ENCODE results near the gene SLC7A5.

Gene SLC7A5

DNA sequence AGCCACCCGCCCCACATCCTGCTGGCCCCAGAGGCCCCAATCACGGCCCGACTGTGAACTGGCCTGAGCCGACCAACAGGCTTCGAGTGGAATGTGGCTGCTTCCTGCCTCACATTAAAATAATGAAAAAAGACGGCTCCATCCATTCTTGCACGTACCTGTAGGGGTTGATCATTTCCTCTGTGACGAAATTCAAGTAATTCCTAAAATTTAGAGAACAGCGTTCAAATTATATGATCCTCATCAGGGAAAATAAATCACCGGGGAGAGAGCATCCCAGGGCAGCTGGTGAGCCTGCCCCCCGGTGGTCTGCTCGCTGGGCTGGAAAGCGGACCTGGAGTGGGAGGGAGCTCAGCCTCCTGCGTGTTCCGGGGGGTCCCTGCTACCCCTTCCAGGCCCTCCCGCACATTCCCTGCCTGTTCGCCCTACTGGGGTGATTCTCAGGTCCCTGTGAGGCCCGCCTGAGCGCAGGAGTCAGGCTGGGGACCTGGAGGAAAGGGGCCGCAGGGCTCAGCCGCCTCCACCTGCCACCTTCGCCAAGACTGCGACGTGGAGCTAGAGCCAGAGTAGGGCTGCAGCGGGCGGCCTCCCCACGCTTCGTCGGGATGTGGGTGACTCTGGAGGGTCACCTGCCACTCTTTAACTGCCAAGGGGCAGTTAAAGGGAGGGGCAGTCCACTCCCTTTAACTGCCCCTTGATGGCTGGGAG is 28.9 kb downstream of the SLC7A5 start:
- DNase-seq (ENCODE audit: low spot score) = no peak
- in situ Hi-C loops (cut with MboI; ENCODE audit: low sequenced_read_pairs, unreplicated experiment) = no loop called here
- TF ChIP-seq, protein P1, sequence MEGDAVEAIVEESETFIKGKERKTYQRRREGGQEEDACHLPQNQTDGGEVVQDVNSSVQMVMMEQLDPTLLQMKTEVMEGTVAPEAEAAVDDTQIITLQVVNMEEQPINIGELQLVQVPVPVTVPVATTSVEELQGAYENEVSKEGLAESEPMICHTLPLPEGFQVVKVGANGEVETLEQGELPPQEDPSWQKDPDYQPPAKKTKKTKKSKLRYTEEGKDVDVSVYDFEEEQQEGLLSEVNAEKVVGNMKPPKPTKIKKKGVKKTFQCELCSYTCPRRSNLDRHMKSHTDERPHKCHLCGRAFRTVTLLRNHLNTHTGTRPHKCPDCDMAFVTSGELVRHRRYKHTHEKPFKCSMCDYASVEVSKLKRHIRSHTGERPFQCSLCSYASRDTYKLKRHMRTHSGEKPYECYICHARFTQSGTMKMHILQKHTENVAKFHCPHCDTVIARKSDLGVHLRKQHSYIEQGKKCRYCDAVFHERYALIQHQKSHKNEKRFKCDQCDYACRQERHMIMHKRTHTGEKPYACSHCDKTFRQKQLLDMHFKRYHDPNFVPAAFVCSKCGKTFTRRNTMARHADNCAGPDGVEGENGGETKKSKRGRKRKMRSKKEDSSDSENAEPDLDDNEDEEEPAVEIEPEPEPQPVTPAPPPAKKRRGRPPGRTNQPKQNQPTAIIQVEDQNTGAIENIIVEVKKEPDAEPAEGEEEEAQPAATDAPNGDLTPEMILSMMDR (IDR thresholded peaks at IDR 0.05; ENCODE audit: borderline replicate concordance, control extremely low read depth, extremely low read depth, insufficient read depth, missing control alignments) = no peak

DNA sequence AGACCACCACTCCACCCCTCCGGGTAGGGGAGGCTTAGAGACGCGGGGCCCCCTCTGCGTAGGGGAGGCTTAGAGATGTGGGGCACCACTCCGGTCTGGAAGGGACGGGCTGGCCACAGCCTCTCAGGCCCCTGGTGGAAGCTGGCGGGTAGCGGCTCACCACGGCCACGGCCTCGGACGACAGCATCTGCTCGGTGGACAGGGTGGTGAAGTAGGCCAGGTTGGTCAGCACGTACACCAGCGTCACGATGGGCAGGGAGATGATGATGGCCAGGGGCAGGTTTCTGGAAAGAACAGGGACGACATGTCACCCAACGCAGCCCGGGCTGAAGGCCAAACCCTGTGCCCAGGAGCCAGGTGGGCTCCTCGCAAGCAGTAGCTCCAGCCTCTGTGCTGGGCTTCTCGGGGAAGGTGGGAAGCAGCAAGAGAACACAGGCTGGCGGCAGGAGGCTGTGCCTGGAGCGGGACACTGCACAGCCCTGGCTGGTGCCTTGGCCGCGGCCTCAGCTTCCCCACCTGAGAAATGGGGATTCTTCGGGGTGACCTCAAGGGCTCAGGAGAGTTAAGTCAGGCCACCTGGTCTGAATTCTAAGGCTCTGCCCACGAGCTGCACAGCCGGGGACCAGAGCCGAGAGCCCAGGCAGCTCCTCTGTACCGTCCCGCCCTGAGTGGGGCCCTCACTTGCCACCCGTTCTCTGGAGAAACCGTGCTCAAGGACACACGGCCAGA is 29.6 kb downstream of the SLC7A5 start:
- DNase-seq (ENCODE audit: low spot score) = no peak
- TF ChIP-seq, protein P1 (IDR thresholded peaks at IDR 0.05; ENCODE audit: borderline replicate concordance, control extremely low read depth, extremely low read depth, insufficient read depth, missing control alignments) = no peak
- in situ Hi-C loops (cut with MboI; ENCODE audit: low sequenced_read_pairs, unreplicated experiment) = no loop called here

DNA sequence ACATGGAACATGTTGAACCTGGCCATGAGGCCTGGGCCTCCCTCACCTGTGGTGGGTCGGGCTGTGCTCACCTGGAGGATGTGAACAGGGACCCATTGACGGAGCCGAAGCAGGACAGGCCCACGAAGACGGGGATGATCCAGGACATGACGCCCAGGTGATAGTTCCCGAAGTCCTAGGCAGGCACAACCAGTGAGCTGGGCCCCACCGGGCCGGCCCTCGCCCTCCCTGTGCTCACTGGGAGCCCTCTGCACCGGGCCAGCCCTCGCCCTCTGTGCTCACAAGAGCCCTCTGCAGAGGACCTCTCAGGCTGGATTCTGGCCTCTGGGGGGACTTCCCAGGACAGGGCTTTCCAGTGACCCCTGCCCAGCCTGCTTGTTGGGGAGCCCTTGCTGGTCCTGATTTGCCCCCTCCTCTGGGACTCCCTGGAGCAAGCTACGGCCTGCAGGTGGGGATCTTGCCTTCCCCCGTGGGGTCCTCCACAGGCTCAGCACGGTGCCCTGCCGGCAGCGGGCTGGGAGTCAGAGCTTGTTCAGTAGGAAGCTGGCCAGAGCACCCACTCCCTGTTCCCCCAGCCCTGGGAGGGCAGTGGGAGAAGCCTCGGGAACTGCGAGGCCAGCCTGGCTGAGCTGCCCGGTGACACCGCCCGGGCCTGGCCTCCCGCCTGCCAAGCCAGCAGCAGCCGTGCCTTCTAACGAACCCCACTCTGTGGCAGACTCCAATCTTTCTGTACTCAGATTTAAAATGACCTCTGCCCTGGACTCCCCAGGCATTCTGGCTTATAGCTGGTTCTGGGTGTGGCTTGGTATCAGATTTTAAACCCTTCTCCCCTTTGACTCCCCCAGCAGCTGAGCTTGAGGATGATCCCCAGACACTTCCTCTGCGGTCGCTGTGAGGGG is 30.4 kb downstream of the SLC7A5 start:
- TF ChIP-seq, protein P1 (IDR thresholded peaks at IDR 0.05; ENCODE audit: borderline replicate concordance, control extremely low read depth, extremely low read depth, insufficient read depth, missing control alignments) = no peak
- DNase-seq (ENCODE audit: low spot score) = no peak
- in situ Hi-C loops (cut with MboI; ENCODE audit: low sequenced_read_pairs, unreplicated experiment) = no loop called here

DNA sequence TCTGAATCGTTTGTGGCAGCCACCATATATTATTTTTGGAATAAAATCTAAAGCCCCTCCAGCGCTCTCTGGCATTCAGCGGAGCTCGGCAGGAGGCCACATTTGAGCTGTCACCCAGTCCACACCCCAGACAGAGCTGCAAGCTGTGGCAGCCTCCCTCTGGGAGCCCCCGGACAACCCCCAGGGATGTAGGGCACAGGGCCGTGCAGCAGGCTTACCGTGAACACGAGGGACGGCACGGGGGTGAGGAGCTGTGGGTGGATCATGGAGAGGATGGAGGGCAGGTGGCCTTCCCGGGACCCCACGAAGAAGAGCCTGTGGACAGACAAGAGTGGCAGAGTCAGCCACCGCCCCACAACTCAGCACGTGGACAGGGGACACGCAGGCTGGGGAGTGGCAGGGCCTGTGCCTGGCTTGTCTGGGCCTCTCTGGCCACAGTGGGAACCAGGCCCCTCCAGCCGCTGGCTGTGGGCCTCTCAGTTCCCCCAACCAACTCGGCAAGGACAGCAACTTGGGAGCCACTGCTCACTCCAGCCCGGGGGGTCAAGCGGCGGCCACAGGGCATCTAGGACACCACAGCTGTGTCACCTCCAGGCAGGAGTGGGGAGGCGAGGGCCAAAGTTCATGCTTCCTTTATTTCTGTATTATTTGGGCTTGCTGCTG is 31.5 kb downstream of the SLC7A5 start:
- no peak for DNase-seq (ENCODE audit: low spot score)
- TF ChIP-seq, protein P1 (IDR thresholded peaks at IDR 0.05; ENCODE audit: borderline replicate concordance, control extremely low read depth, extremely low read depth, insufficient read depth, missing control alignments) = no peak
- in situ Hi-C loops (cut with MboI; ENCODE audit: low sequenced_read_pairs, unreplicated experiment) = no loop called here

DNA sequence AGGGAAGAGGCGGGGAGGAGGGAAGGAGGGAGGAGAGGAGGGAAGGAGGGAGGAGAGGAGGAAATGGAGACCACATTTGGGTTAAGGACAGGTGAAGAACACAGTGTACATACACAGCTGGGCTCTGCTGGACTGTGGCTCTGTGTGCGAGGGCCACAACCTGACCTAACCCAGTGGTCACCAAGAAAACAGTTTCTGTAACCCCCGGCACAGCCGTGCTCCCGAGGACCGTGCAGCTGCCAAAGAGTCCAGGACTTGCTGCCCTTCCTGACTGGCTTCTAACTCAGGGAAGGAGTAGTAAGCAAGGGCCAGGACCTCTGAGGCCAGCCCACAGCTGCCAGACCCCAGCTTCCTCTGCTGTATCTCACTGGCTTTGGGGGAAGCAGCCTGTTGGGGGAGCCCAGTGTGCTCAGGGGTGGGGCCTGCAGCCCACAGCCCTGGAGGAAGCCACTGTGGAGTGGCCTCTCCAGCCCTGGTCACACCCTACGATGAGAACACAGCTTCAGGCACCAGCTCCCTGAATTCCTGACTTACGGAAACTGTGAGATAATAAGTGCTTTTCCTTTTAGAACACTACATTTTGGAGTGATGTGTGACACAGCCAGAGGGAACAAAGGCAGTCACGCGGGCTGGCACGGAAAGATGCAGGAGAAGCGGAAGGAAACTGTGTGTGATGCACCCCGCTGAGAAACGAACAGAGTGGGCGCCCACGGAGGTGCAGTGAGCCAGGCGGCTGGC is 32.3 kb downstream of the SLC7A5 start:
- in situ Hi-C loops (cut with MboI; ENCODE audit: low sequenced_read_pairs, unreplicated experiment) = no loop called here
- DNase-seq (ENCODE audit: low spot score) = no peak
- TF ChIP-seq, protein P1 (IDR thresholded peaks at IDR 0.05; ENCODE audit: borderline replicate concordance, control extremely low read depth, extremely low read depth, insufficient read depth, missing control alignments) = no peak
